ENCODE data around the gene TRMT112.

DNA sequence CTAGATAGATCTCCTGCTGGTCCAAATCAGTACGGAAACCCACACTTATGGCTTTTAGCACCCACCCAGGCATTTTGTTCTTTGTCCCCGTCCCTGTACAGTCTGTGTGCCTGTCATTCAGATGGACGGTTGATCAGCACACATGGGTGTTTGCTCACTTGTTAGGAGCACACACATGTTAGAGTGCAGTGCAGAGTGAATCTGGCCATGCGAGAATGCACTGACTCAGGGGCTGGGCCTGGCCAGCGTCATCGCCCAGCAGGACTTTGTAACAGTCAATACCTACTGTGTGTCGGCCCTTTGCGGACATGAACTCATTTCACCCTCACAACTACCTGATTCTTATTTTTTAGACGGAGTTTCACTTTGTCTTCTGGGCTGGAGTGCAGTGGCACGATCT lies 45.0 kb upstream of the TRMT112 start:
- TF ChIP-seq, protein P1, sequence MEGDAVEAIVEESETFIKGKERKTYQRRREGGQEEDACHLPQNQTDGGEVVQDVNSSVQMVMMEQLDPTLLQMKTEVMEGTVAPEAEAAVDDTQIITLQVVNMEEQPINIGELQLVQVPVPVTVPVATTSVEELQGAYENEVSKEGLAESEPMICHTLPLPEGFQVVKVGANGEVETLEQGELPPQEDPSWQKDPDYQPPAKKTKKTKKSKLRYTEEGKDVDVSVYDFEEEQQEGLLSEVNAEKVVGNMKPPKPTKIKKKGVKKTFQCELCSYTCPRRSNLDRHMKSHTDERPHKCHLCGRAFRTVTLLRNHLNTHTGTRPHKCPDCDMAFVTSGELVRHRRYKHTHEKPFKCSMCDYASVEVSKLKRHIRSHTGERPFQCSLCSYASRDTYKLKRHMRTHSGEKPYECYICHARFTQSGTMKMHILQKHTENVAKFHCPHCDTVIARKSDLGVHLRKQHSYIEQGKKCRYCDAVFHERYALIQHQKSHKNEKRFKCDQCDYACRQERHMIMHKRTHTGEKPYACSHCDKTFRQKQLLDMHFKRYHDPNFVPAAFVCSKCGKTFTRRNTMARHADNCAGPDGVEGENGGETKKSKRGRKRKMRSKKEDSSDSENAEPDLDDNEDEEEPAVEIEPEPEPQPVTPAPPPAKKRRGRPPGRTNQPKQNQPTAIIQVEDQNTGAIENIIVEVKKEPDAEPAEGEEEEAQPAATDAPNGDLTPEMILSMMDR (IDR thresholded peaks at IDR 0.05) = no peak
- no peak for TF ChIP-seq POLR2A (IDR thresholded peaks at IDR 0.05)

Data from body of pancreas (tissue), 4 donors.